Type B pancreatic cell (in vitro differentiated cells): ENCODE results near the gene AP1S2. TPM values are rescaled to one million over a fixed set of nuclear protein-coding genes. Genes with fewer than 3 reads are reported as not detected.

Experiments used
- DNase-seq: peaks from one replicate; pipeline ENCODE4 v3.0.0; 2021; ENCODE audit warnings: mixed read lengths; ENCODE audit not compliant: unreplicated experiment; ENCODE audit errors: extremely low spot score
- H3K27ac Mint-ChIP-seq: 2 replicates; pipeline ENCODE4 v1.8.0; 2021; ENCODE audit warnings: mild to moderate bottlenecking, mixed read lengths
- H3K27me3 Mint-ChIP-seq: 2 replicates; pipeline ENCODE4 v1.8.0; 2021; ENCODE audit warnings: mixed read lengths
- H3K36me3 Mint-ChIP-seq: 2 replicates; pipeline ENCODE4 v1.8.0; 2021; ENCODE audit warnings: mixed read lengths
- H3K4me1 Mint-ChIP-seq: one replicate; pipeline ENCODE4 v1.8.0; 2021; ENCODE audit warnings: mixed read lengths; ENCODE audit not compliant: unreplicated experiment
- H3K4me3 Mint-ChIP-seq: 2 replicates; pipeline ENCODE4 v1.8.0; 2021; ENCODE audit warnings: mild to moderate bottlenecking, mixed read lengths
- H3K9me3 Mint-ChIP-seq: 2 replicates; pipeline ENCODE4 v1.8.0; 2021; ENCODE audit warnings: mixed read lengths
- total RNA-seq: library from RNA; stranded (reverse); gene quantifications from 2 replicates; pipeline ENCODE4 v1.2.1, GENCODE V29; 2021; ENCODE audit warnings: low replicate concordance
- TF ChIP-seq, protein P1 (sequence below): fragments of 200-600 bp; sonication (generic); conservative IDR thresholded peaks from 2 replicates; pipeline ENCODE4 v1.5.0; 2021; ENCODE audit warnings: antibody characterized with exemption, mild to moderate bottlenecking

AP1S2 gene
- total RNA-seq, 1 donor from 2014 or later, result 87.8 TPM

DNA sequence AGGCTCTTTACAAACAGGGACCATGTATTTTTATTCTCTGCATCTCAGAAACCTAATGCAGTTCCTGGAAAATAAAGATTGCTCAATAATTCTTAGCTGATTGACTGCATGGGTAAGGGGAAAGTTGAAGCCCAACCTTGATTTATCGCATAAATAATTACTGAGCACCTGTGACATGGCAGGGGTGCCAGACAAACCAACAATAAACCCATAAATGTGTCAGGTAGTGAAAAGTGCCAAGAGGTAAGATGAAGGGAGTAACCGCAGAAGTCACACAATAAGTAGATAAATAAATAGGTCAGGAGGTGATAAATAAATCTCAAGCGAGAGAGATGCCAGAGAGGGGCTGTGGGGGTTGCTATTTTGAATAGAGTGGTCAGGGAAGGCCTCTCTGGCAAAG lies 20.1 kb upstream of the AP1S2 start:
- Mint-ChIP-seq H3K27me3 (peaks cover 2% of the 10 kb centered on the region), H3K27ac (no peak overlapping the region), H3K4me3 (no peak overlapping the region), H3K9me3 (peaks cover 7% of the 10 kb centered on the region), H3K4me1 (peaks cover 10% of the 10 kb centered on the region), H3K36me3 (no peaks in the 10 kb centered on the region)
- DNase-seq, result no peak
- TF ChIP-seq, protein P1, sequence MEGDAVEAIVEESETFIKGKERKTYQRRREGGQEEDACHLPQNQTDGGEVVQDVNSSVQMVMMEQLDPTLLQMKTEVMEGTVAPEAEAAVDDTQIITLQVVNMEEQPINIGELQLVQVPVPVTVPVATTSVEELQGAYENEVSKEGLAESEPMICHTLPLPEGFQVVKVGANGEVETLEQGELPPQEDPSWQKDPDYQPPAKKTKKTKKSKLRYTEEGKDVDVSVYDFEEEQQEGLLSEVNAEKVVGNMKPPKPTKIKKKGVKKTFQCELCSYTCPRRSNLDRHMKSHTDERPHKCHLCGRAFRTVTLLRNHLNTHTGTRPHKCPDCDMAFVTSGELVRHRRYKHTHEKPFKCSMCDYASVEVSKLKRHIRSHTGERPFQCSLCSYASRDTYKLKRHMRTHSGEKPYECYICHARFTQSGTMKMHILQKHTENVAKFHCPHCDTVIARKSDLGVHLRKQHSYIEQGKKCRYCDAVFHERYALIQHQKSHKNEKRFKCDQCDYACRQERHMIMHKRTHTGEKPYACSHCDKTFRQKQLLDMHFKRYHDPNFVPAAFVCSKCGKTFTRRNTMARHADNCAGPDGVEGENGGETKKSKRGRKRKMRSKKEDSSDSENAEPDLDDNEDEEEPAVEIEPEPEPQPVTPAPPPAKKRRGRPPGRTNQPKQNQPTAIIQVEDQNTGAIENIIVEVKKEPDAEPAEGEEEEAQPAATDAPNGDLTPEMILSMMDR, result no peak

DNA sequence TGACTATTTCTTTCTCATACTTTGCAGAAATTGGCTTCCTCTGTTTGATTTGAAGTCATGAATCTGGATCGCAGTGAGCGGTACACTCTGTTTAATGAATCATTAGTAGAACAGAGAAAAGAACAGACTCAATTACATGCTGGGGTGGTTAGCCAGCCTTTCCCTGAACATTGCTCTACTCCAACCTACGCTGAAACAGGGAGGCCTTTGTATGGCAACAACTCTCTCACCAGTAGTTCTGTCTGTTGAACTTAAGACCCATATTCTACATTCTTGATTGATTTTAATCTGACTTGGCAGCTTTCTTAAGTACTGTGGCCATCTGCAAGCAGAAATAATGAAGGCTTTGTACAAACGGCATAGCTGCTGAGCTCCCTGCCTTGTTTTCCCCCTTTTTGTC lies 19.0 kb upstream of the AP1S2 start:
- H3K9me3 Mint-ChIP-seq, result peaks cover 2% of the 10 kb centered on the region
- no peak overlapping the region for H3K27ac Mint-ChIP-seq
- H3K4me1 Mint-ChIP-seq, result peaks cover 10% of the 10 kb centered on the region

DNA sequence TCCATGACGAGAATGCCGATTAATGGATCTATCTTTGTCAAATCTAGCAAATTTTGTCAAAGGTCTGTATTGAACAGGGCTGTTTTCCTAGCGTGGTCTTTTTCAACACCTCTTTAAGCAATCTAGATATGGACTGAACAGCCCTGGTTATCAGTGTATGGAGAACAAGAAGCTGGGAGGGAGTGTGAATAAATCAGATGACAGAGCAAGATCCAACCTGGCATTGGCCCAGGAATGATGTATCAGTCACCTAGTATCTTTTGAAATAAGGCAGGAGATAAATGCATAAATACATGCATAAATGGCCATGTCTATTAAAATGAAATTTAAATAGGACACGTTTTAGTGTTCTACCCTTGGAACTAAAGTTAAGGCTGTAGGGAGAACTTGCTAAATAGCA lies 15.7 kb upstream of the AP1S2 start:
- Mint-ChIP-seq H3K36me3 (no peaks in the 10 kb centered on the region), H3K4me3 (no peak overlapping the region), H3K27ac (no peak overlapping the region), H3K9me3 (no peaks in the 10 kb centered on the region), H3K27me3 (peaks cover 2% of the 10 kb centered on the region), H3K4me1 (peaks cover 10% of the 10 kb centered on the region)
- TF ChIP-seq, protein P1, result no peak
- DNase-seq, result no peak

More for the DNA sequence above, 19.0 kb upstream of the AP1S2 start:
- no peak for DNase-seq
- TF ChIP-seq, protein P1, result no peak
- peaks cover 2% of the 10 kb centered on the region for H3K27me3 Mint-ChIP-seq
- H3K4me3 Mint-ChIP-seq, result peak overlapping the region; percentile 14
- H3K36me3 Mint-ChIP-seq, result no peaks in the 10 kb centered on the region

DNA sequence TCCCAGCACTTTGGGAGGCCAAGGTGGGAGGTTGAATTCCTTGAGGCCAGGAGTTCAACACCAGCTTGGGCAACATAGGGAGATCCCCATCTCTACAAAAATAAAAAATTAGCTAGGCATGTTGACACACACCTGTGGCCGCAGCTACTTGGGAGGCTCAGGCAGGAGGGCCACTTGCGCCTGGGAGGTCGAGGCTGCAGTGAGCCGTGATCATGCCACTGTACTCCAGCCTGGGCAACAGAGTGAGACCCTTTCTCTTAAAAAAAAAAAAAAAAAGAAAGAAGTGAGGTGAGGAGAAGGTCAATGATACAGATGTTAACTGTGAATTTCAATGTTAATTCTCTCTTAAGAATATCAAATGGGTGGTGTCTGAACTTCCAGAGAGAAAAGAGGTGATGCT lies 15.1 kb upstream of the AP1S2 start:
- Mint-ChIP-seq H3K36me3 (no peaks in the 10 kb centered on the region), H3K27ac (no peak overlapping the region), H3K27me3 (peaks cover 2% of the 10 kb centered on the region), H3K4me1 (peaks cover 4% of the 10 kb centered on the region), H3K4me3 (no peak overlapping the region), H3K9me3 (no peaks in the 10 kb centered on the region)
- no peak for DNase-seq
- TF ChIP-seq, protein P1, result no peak

DNA sequence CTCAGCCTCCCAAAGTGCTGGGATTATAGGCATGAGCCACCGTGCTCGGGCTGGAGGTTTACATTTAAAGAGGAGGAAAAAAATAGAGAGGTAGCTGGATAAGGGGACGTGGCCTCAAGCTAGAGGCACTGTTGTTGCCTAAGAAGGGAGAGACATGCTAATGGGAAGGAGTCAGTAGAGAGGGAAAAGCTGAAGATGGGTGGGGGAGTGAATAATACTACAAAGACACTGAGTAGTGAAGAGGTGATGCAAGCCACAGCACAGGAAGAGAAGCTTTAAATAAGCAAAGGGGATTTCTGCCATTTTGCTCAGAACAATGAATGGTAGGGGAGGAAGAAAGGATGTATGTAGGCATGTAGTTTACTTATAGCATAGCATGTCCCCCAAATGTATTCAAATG lies 11.5 kb upstream of the AP1S2 start:
- Mint-ChIP-seq H3K27ac (no peak overlapping the region), H3K9me3 (no peaks in the 10 kb centered on the region), H3K27me3 (peaks cover 1% of the 10 kb centered on the region), H3K4me1 (no peaks in the 10 kb centered on the region), H3K36me3 (no peaks in the 10 kb centered on the region), H3K4me3 (no peak overlapping the region)
- TF ChIP-seq, protein P1, result no peak
- DNase-seq, result no peak

DNA sequence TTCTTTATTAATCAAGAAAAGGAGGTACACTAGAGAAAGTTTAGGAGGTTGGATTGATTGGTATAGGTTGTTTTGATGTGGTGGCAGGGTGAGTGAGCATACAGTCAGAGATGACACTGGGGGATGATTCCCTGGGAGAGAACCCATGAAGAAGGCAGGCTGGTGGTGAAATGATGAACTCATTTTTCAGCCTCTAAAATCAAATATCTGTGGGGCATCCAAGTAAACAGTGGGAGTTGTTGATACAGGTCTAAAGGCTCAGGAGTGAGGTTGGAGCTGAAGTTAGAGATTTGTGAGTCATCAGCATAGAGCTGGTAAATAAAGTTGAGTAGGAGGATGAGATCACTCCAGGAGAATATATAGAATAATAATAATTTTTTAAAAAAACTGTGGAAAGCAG lies 10.0 kb upstream of the AP1S2 start:
- H3K9me3 Mint-ChIP-seq, result no peaks in the 10 kb centered on the region
- no peak overlapping the region for H3K27ac Mint-ChIP-seq
- TF ChIP-seq, protein P1, result no peak
- peaks cover 4% of the 10 kb centered on the region for H3K27me3 Mint-ChIP-seq
- no peaks in the 10 kb centered on the region for H3K4me1 Mint-ChIP-seq
- no peaks in the 10 kb centered on the region for H3K36me3 Mint-ChIP-seq
- DNase-seq, result no peak
- H3K4me3 Mint-ChIP-seq, result no peak overlapping the region
